H4 (cell line): ENCODE results near the gene UGT1A1. TPM values are rescaled to one million over a fixed set of nuclear protein-coding genes. Genes with fewer than 3 reads are reported as not detected.
"Not testable (repeated sequence)": the region's sequence is repeated elsewhere in the genome, so short reads cannot be mapped to it uniquely, and the experiment has no call there.

Source experiments
- DNase-seq: peaks from one replicate; pipeline ENCODE4 v3.0.0-alpha.2; 2015; ENCODE audit warnings: low spot score
- total RNA-seq: library from RNA; depleted of rRNA; stranded (reverse); fragments of >200 nt; shearing (Covaris generic); gene quantifications from 2 replicates; pipeline ENCODE4 v1.2.3, GENCODE V29; 2014; rRNA removed

The UGT1A1 gene
- 0.25 and 0.45 TPM in 2 replicates for total RNA-seq

DNA sequence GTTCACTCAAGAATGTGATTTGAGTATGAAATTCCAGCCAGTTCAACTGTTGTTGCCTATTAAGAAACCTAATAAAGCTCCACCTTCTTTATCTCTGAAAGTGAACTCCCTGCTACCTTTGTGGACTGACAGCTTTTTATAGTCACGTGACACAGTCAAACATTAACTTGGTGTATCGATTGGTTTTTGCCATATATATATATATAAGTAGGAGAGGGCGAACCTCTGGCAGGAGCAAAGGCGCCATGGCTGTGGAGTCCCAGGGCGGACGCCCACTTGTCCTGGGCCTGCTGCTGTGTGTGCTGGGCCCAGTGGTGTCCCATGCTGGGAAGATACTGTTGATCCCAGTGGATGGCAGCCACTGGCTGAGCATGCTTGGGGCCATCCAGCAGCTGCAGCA is at the start of gene UGT1A1:
Gene UGT1A1 (plus strand): TSS at position 228 of the 400 bp plus-strand sequence. CDS start 18 bp downstream, at position 246.
- DNase-seq, result no peak

DNA sequence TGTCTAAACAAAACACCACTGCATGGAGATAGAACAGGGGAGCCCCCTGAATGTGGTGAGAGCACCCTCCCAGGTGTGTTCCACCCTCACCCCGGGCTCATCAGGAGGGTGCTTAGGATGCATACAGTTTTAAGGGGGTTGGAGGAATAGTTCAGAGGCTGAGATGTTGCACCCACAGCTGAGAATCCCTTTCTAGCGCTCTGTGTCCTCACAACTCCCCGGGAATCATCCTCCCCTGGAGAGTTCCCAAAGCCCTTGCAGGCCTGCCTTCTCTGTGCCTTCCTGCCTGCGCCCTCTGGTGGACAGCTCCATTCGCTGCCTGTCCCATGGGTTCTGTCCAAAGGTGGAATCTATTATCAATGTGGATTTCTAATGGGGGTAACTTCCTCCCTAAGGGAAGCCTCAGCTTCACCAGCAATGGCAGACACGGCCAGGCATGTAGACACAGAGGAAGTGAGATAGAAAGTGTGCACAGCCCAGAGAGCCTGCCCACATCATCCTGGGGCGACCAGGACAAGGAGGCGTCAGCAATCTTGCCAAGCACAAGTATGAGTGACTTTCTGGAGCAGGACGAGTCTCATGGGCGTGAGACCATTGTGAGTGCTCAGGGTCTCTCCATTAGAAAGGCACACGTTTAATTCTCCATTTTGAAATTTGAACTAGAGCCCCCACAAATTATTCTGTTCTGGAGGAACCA is 48.6 kb upstream of the UGT1A1 start:
- peak; percentile 86 for DNase-seq

DNA sequence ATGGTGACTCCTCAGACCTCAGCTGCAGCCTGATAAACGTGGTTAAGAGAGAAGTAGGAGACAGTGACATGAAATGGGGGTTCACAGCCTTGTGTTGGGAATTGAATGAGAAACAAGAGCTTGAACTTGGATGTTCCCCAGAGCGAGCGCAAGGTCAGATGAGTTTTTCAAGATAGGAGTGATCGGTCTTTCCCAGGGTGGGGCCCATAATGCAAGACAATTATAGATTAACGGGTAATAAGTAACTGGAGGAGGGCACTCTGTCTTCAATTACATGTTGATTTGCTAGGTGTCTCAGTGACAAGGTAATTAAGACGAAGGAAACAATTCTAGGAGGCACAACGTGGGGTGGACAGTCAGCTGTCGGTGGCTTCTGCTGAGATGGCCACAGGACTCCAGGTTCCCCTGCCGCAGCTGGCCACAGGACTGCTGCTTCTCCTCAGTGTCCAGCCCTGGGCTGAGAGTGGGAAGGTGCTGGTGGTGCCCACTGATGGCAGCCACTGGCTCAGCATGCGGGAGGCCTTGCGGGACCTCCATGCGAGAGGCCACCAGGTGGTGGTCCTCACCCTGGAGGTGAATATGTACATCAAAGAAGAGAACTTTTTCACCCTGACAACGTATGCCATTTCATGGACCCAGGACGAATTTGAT is 47.3 kb upstream of the UGT1A1 start, which contains the start of gene UGT1A5:
Gene UGT1A5 (plus strand): TSS at position 297 of the 651 bp plus-strand sequence. CDS start 85 bp downstream, at position 382.
- DNase-seq, result no peak

DNA sequence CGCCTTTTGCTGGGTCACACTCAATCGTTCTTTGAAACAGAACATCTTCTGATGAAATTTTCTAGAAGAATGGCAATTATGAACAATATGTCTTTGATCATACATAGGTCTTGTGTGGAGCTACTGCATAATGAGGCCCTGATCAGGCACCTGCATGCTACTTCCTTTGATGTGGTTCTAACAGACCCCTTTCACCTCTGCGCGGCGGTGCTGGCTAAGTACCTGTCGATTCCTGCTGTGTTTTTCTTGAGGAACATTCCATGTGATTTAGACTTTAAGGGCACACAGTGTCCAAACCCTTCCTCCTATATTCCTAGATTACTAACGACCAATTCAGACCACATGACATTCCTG is 46.8 kb upstream of the UGT1A1 start:
- no peak for DNase-seq

DNA sequence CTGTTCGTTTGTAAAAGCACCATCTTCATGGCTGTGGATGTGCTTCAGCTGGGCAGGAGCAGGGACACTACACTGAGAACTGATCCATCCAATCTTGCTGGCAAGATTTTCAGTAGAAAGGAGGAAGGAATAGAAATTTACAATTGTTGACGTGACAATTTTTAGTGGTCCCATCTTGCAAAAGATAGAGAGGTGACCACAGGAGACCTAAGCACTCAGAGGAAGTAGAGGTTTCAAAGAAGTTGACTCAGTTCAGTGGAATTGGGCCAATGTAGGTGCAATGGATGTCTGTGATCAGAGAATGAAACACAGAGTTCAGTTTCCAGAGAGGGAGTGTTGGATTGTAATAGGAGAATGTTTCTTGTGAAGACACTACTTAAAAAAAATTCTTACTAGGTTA is 45.9 kb upstream of the UGT1A1 start:
- no peak for DNase-seq

DNA sequence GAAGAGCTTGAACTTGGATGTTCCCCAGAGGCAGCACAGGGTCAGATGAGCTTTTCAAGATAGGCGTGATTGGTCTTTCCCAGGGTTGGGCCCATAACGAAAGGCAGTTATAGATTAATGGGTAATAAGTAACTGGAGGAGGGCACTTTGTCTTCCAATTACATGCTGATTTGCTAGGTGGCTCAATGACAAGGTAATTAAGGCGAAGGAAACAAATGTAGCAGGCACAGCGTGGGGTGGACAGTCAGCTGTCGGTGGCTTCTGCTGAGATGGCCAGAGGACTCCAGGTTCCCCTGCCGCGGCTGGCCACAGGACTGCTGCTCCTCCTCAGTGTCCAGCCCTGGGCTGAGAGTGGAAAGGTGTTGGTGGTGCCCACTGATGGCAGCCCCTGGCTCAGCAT is 41.5 kb upstream of the UGT1A1 start, which contains the start of gene UGT1A4:
Gene UGT1A4 (plus strand): TSS at position 185 of the 400 bp plus-strand sequence. CDS start 85 bp downstream, at position 270.
- DNase-seq, result no peak

DNA sequence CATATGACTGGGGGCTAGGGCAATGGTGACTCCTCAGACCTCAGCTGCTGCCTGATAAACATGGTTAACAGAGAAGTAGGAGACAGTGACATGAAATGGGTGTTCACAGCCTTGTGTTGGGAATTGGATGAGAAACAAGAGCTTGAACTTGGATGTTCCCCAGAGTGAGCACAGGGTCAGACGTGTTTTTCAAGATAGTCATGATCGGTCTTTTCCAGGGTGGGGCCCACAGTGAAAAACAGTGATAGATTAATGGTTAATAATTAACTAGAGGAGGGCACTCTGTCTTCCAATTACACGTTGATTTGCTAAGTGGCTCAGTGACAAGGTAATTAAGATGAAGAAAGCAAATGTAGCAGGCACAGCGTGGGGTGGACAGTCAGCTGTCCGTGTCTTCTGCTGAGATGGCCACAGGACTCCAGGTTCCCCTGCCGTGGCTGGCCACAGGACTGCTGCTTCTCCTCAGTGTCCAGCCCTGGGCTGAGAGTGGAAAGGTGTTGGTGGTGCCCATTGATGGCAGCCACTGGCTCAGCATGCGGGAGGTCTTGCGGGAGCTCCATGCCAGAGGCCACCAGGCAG is 31.3 kb upstream of the UGT1A1 start, which contains the start of gene UGT1A3:
Gene UGT1A3 (plus strand): TSS at position 320 of the 579 bp plus-strand sequence. CDS start 85 bp downstream, at position 405.
- DNase-seq, result no peak

DNA sequence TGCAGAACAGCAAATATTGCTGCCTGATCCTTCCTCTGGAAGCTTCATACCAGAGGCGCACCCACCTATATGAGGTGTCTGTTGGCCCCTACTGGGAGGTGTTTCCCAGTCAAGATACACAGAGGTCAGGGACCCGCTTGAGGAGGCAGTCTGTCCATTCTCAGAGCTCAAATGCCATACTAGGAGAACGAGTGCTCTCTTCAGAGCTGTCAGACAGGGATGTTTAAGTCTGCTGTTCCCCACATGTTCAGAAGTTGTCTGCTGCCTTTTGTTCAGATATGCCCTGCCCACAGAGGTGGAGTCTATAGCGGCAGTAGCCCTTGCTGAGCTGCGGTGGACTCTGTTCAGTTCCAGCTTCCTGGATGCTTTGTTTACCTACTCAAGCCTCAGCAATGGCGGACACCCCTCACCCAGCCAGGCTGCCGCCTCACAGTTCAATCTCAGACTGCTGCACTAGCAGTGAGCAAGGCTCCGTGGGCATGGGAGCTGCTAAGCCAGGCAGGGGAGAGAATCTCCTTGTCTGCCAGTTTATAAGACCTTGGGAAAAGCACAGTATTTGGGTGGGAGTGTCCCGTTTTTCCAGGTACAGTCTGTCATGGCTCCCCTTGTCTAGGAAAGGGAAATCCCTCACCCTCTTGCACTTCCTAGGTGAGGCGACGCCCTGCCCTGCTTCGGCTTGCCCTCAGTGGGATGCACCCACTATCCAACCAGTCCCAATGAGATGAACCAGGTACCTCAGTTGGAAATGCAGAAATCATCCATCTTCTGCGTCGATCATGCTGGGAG is 23.0 kb upstream of the UGT1A1 start:
- DNase-seq, result not testable (repeated sequence)

DNA sequence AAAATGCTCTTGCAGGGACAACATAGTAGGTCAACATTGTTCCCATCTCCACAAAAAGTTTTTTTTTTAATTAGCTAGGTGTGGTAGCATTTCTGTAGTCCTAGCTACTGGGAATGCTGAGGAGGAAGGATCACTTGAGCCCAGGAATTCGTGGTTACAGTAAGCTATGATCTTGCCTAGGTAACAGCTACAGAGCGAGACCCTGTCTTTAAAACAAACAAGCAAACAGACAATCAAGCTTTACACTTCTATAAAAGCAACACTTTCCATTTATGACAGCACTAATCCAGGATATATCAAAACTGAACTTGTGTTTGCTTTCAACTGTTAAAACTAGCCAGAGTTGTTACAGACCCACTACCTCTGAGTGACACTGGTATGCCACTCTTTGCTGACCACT is 19.2 kb upstream of the UGT1A1 start:
- no peak for DNase-seq

DNA sequence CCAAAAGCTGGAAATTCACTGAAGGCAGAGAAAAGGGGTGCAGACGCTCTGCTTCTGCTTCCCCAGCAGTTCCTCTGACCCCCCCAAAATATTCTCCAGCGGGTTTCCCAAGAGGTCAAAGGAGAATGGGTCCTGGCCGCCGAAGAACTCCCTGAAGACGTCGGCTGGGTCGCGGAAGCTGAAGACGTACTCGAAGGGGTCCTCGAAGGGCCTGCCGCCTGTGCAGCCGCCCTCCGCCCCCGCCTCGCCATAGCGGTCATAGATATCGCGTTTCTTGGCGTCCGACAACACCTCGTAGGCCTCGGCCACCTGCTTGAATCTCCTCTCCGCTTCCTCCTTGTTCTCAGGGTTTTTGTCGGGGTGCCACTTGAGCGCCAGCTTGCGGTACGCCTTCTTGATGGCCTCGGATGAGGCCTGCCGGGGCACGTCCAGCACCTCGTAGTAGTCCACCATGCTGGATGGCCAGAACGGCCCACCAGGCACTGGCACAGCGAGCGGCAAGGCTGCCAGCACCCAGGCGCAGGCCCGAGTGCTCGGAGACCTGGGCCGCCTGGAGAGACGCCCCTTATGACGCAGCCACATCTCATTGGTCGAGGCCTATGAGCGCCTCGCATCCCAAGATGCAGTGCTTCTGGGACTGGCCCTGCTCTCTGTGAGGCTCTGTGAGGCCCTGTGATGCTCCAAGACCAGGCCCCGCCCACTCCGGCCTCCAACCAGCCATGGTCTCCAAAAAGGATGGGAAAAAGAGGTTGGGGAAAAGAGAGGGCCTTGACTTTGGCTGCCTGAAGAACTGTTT is 16.4 kb upstream of the UGT1A1 start:
- no peak for DNase-seq

DNA sequence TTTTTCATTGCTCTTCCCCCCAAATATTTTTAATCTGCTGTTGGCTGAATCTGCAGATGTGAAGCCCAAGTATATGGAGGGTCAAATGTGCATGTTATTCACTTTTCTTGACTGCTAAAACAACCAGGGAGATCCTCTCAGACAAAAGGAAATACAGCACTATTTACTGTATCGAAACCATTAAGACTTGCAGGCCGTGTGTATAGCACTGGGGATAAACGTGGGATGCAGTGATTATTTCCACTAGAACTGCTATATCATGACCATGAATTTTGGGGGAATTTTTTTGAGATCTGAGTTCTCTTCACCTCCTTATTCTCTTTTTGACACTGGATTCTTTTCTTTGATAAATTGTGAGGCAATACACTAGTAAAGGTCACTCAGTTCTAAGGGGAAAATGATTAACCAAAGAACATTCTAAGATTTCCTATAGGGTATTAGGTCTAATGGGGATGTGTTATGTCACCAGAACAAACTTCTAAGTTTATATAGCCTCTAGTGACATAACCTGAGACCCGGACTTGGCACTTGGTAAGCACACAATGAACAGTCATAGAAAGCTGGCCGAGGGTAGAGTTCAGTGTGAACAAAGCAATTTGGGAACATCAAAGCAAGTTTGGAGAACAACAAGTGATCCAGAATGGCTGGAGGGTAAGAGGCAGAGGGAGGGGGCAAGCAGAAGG is 14.9 kb upstream of the UGT1A1 start:
- DNase-seq, result no peak

DNA sequence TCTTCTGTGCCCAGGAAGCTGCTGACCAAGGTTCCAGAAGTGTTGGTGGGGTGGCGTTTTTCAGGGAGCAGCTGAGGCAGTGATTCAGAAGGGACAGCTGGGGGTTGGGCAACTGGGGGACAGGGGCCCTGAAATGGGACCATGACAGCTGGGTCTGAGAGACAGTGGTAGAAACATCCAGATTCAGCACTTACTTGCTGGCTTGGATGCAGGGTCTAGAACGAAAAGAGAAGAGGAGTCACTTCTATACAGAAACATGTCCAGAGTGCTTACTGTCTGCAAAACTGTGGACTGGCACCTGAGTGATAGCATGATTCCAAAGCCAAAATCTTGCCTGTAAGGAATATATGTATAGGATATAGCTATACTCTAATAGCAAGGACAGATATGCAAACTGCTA is 14.2 kb upstream of the UGT1A1 start:
- not testable (repeated sequence) for DNase-seq

DNA sequence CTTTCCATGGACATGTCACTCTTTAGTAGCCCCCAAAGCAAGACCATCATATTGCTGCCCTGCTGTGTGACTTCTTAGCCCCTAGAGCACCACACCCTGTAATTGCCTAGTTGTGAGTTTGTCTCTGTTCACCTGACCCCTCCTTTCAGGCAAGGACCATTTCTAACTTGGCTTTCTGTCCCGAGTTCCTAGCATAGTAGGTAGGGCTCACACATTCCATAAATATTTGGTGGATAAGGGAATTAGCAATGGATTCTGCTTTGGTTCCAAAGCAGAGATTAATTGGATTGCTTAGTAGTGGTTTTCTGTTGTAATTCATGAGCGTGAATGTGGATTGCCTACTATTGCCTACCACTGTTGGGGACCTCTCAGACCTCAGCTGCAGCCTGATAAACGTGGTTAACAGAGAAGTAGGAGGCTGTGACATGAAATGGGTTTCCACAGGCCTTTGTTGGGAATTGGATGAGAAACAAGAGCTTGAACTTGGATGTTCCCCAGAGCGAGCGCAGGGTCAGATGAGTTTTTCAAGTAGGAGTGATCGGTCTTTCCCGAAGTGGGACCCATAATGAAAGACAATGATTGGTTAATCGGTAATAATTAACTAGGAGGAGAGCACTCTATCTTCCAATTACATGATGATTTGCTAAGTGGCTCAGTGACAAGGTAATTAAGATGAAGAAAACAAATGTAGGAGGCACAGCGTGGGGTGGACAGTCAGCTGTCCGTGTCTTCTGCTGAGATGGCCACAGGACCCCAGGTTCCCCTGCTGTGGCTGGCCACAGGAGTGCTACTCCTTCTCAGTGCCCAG is 13.4 kb upstream of the UGT1A1 start:
- no peak for DNase-seq

DNA sequence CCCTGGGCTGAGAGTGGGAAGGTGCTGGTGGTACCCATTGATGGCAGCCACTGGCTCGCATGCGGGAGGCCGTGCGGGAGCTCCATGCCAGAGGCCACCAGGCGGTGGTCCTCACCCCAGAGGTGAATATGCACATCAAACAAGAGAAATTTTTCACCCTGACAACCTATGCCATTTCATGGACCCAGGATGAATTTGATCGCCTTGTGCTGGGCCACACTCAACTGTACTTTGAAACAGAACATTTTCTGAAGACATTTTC is 12.9 kb upstream of the UGT1A1 start:
- no peak for DNase-seq

DNA sequence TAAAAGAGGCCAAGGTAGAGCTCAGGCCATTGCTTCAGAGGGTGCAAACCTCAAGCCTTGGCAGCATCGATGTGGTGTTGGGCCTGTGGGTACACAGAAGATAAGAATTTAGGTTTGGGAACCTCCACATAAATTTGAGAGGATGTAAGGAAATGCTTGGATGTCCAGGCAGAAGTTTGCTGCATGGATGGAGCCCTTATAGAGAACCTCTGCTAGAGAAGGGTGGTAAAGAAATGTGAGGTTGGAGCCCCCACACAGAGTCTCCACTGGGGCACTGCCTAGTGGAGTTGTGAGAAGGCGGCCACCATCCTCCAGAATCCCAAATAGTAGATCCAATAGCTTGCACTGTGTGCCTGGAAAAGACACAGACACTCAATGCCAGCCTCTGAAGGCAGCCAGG is 9.4 kb upstream of the UGT1A1 start:
- not testable (repeated sequence) for DNase-seq

DNA sequence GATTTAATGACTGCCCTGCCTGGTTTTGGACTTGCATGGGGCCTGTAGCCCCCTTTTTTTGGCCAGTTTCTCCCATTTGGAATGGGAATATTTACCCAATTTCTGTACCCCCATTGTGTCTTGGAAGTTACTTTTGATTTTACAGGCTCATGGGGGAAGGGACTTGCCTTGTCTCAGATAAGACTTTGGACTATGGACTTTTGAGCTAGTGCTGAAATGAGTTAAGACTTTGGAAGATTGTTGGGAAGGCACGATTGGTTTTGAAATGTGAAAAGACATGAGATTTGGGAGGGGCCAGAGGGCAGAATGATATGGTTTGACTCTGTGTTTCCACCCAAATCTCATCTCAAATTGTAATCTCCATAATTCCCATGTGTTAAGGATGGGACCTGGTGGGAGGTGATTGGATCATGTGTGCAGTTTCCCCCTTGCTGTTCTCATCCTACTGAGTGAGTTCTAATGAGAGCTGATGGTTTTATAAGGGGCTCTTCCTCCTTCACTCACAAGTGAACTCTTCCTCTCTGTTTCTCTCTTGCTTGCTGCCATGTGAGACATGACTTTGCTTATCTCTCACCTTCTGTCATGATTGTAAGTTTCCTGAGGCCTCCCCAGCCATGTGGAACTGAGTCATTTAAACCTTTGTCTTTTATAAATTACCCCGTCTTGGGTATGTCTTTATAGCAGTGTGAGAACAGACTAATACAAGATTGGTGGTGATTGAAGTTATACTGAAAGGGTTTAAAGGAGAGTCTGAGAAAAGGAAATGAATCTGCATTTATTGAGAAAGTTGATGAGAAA is 8.7 kb upstream of the UGT1A1 start:
- DNase-seq, result not testable (repeated sequence)

DNA sequence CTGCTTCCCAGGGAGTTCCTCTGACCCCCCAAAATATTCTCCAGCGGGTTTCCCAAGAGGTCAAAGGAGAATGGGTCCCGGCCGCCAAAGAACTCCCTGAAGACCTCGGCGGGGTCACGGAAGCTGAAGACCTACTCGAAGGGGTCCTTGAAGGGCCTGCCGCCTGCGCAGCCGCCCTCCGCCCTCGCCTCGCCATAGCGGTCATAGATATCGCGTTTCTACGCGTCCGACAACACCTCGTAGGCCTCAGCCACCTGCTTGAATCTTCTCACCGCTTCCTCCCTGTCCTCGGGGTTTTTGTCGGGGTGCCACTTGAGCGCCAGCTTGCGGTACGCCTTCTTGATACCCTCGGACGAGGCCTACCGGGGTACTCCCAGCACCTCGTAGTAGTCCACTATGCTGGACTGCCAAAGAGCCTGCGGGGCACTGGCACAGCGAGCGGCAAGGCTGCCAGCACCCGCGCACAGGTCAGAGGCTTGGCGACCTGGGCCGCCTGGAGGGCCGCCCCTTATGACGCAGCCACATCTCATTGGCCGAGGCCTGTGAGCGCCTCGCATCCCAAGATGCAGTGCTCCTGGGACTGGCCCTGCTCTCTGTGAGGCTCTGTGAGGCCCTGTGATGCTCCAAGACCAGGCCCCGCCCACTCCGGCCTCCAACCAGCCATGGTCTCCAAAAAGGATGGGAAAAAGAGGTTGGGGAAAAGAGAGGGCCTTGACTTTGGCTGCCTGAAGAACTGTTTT is 5.0 kb upstream of the UGT1A1 start:
- no peak for DNase-seq

DNA sequence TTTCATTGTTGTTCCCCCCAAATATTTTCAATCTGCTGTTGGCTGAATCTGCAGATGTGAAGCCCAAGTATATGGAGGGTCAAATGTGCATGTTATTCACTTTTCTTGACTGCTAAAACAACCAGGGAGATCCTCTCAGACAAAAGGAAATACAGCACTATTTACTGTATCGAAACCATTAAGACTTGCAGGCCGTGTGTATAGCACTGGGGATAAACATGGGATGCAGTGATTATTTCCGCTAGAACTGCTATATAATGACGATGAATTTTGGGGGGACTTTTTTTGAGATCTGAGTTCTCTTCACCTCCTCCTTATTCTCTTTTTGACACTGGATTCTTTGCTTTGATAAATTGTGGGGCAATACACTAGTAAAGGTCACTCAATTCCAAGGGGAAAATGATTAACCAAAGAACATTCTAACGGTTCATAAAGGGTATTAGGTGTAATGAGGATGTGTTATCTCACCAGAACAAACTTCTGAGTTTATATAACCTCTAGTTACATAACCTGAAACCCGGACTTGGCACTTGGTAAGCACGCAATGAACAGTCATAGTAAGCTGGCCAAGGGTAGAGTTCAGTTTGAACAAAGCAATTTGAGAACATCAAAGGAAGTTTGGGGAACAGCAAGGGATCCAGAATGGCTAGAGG is 3.5 kb upstream of the UGT1A1 start:
- peak; percentile 47 for DNase-seq
